Globus pallidus (tissue), 1 donor: ENCODE data around the gene GNG2.
A peak's percentile ranks its signal among the peaks of the same experiment; 100 is the strongest.

Source experiments
- DNase-seq: peaks from one replicate; pipeline ENCODE4 v3.0.0-alpha.2; 2015; ENCODE audit warnings: low spot score

GNG2 gene

DNA sequence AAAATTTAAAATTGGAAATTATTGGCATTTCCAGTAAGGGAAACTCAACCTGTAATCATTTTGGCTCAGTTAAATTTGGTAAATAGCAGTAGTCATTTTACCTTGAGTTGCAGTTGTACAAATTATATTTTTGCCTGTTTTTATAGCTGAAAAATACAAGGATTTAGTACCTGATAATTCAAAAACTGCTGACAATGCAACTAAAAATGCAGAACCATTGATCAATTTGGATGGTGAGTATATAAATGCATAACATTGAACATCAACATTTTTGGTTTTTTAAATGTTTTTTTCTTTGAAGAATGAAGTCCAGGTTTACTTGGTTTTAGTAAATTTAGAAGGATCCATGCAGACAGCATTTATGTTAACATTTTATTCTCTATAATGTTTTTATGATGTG, 137.9 kb downstream of the GNG2 start:
- DNase-seq: no peak

GRCh38 chr14:51999084-51999483, 138.7 kb downstream of the GNG2 start:
- no peak for DNase-seq

GRCh38 chr14:52000019-52000582, 139.7 kb downstream of the GNG2 start:
- DNase-seq: no peak

DNA sequence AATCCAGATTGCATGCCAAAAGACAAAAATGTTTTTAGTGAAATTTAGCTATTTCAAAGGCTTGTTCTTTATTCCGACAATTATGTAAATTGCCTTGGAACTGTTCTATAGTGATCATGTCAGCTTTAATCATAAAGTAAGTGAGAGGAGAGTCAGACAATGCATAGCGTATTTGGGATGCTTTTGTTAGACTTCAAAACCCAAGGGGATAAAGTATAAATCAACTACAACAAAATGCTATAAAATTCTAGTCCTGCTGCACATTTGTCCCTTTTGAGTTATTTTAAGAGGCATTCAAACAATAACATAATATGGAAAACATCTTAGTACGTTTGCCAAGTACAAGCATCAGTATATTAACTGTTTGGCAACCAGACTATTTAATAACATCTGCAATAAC, 140.3 kb downstream of the GNG2 start:
- no peak for DNase-seq

DNA sequence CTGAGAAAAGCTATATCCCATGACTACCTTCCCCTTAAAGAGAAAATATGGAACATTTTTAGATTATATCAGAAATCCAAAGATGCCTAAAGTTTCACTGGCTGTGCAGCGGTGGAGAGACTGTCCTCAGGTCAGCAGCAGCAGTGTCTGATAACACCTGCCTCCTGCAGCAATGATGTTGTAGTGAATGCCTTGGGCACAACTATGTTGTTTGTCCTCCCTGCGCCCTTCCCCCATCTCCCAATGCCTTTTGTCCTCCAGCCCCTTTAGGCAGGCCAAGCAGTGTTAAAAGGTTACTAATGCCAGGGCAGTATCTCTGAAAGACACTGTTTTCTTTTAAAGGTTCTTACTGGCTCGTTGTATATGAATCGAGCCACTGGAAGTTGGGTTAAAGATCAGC, 142.1 kb downstream of the GNG2 start:
- DNase-seq: no peak

DNA sequence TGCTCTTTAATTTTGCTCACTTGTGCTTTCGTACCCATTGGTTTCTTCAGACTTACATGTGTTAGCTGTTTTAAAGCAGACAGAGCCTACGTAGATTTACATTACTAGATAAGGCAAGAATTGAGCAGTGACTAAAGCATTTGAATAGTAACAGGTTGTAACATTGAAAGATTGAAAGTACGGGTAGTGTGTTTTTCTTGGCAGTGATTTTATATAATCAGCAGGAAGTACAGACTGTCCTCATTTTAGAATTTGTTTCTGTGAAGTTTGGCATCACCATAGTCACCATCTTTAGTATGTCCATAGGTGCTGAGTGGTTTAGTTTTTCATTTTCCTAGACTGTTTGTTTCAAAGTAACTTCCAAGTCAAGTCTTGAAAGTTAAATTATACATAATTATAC, 142.9 kb downstream of the GNG2 start:
- DNase-seq: no peak

DNA sequence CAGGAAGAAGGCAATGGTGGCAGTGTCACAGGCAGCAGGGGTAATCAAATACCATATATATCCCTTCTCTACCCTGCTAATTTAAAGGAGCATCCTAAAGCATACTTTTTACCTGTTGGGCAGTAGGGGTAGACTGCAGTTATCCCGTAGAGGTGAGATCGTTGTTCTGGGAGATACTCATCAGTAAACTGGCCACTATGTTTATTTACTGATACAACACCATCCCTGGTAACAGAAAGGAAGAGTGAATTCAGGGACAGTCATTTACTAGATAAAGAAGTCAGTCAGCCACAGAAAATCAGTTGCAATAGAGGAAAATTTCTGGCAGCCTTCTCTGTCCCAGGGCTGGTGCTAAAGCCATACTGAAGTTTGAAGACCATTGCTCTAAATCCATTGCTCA, 145.2 kb downstream of the GNG2 start:
- no peak for DNase-seq

GRCh38 chr14:52006361-52006760, 145.9 kb downstream of the GNG2 start:
- DNase-seq: no peak

DNA sequence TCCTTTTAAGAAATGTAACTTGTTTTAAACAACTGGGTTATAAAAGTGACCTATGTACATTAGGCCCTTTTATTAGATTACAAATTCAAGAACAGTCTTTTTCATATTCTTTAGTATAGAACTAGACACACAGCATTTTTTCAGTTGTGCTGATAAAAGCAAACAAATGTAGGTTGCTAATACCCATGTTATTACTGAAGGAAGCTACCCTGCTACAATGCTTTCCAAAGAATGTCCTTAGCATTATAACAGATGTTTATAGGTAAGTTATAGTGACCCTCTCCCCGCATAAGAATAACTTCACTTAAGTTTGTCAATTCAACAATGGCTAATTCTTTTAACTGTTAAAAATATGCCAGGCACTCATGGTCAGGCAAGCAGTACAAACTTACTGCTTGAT, 146.8 kb downstream of the GNG2 start:
- no peak for DNase-seq

GRCh38 chr14:52007637-52008036, 147.2 kb downstream of the GNG2 start:
- no peak for DNase-seq

- DNase-seq: no peak
These were observed 147.7 kb downstream of the GNG2 start for GRCh38 chr14:52008136-52008535.

DNA sequence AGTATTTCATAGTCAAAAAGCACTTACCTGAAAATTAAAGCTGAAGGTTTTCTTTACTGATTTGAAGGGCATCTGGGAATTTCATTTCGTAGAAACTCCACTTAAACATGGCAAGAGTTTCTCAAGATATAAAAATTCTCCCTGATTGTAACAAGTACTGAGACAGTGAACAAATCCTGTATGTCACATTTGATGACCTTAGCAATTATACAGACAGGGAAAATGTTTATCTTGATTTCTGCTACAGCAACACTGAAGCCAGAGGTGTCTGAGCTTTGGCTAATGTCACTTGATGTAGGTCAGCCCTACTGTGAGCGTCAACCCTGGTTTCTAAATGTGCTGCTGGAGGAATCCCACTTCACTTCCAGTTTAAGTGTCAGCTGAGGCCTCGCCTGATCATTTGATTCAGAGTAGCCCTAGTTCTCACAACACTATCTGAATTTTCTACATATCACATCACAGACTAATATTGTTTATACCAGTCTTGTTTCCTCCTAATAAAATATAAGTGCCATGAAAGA, 149.8 kb downstream of the GNG2 start:
- DNase-seq: no peak

GRCh38 chr14:52011523-52011922, 151.1 kb downstream of the GNG2 start:
- peak; percentile 73 for DNase-seq

DNA sequence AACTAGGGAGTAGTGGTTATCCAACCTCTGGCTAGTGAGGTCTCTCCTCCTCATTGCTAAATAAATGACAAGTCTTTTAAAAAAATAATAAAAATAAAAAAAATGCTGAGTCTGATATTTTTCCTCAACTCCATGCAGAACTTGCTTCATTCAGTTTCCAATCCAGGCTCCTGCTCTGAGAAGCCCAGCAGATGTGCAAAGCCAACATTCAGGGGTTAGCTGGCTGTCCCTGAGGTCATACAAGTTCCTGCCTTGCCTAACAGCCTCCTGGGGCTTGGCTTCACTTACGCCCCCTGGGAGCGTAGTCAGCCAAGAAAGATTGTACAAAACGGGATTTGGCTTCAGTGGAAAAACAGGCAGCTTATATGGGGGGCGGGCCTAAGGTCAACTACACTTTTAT, 152.2 kb downstream of the GNG2 start:
- no peak for DNase-seq

GRCh38 chr14:52013984-52014600, 153.7 kb downstream of the GNG2 start:
- DNase-seq: no peak

- DNase-seq: peak; percentile 92
These were observed 154.3 kb downstream of the GNG2 start for GRCh38 chr14:52014601-52015267.

- peak; percentile 85 for DNase-seq
These were observed 155.1 kb downstream of the GNG2 start for GRCh38 chr14:52015411-52016030.

GRCh38 chr14:52018252-52018651, 157.8 kb downstream of the GNG2 start:
- DNase-seq: no peak

GRCh38 chr14:52018970-52019369, 158.6 kb downstream of the GNG2 start:
- DNase-seq: no peak
